HG02798 (cell line): ENCODE data around the gene MAML2.

Experiments
- ATAC-seq: cut with Tn5 transposase; IDR thresholded peaks from one replicate; pipeline ENCODE4 v1.9.1; 2021; ENCODE audit warnings: mild to moderate bottlenecking; ENCODE audit not compliant: unreplicated experiment, poor library complexity

The MAML2 gene

DNA sequence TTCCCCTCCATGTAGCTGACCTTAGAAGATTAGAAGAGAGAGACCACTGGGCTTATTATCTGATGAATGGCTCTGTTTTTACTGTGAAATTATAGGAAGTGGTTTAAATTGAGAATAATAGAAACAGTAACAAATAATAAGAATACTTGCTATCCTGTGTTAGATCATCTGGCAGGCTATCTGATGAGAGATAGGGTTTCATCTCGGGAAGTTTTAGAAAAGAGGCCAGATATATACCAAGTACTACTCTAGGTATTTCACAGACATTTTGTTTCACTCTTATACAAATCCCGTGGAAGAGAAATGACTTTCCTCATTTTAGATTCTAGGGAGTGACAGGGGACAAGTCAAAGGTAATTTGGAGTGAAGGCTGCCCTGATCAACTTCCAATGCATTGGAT is 198.4 kb downstream of the MAML2 start:
- ATAC-seq: no peak

DNA sequence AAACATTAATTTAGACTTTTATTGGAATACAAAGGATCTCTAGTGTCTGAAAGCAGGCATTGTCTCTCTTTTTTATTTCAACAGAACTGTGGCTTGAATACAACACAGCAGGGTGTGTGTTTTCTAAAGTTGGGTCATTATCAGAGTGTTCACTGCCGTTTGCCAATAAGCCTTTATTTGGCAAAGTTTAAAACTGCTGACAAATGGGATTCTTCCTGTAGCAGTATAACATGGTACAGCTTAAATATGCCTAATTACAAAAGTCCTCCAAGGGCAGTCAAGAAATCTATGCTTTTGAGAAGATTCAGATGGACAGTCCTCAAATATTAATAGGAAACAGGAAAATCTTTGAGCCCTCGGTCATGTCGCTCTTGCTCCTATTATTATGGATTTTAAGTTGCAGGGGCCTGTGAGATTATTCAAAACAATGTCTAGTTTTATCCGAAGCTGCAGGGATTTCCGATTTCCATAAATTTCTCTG is 199.9 kb downstream of the MAML2 start:
- no peak for ATAC-seq

DNA sequence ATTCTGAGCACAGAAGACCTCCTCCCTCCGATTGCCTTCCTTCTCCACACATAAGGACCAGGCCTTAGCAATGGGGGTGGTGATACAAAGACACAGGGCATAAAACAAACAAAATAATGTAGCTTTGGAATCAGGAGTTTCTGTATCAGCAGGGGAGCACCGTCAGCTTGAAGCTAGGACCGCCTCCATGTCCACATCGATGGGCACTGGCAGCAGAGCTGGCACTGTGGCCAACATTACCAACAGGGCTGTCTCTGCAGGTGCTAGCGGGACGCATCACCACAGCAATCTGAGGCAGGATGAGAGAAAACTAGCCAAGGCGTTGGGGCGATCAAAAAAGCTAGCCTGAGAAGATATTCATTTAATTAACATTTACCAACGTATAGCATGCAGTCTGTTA is 201.4 kb downstream of the MAML2 start:
- no peak for ATAC-seq

DNA sequence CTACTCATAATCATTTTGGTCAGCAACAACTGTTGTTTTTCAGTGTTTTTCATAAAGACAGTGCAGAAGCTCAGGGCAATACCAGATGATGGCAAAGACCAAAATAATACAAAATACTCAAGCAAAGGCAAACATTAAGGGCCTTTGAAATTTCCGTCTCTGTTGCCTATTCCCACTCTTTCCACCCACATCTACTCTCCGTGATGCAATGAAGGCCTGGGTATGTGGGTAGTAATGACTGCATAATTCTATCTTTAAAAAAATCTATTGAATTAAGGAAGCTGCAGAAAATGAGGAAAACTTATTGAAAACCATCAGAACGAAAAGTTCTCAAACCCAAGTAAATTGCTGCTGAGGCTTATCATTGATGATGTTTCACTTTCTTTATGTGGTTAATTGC is 203.3 kb downstream of the MAML2 start:
- no peak for ATAC-seq

DNA sequence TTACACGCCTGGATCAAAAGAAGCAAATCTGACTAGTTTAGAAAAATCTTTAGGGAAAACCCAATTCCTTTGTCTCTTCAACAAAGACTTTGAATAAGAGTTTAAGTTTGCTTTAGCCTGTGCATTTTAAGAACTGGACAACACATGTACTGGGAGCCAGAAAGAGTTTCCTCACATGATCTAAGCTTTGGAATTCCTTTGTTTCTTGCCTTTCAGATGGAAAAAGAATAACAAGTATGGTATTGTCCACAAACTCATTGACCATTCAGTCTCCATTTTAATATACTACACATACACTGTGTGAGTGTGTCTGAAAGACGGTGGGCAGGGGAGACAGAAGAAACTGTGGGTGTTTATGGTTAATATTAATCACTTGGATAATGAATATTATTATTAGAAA is 205.6 kb downstream of the MAML2 start:
- no peak for ATAC-seq

DNA sequence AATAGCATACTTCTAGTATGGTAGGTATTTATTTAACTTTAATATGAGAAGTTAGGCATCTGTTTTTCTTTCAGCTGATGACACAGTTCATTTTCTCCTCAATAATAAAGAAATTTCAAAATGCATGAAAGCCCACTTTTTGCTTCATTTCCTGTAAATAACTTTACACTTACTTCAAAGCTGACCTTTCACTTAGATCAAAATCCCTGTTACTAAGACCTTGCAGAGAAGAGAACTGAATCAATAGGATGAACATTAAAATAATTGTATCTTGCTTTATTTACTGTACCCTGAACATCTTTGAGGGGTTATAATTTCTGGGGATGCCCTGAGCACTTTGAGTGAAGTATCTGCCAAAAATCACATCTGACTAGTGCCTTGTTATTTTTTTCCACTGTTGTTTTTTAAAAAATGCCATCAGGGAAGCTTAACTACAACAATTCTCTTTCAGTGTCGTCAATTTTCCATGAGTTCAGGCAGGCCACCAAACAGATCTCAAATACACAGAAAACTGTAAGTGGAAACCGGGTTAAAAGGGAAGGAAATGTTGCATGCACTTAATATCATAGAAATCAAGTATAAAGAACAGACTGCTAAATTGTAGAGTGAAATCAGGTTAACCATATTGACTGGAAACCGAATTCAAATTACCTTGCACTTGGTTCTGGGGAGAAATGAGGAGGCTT is 206.2 kb downstream of the MAML2 start:
- ATAC-seq: no peak

DNA sequence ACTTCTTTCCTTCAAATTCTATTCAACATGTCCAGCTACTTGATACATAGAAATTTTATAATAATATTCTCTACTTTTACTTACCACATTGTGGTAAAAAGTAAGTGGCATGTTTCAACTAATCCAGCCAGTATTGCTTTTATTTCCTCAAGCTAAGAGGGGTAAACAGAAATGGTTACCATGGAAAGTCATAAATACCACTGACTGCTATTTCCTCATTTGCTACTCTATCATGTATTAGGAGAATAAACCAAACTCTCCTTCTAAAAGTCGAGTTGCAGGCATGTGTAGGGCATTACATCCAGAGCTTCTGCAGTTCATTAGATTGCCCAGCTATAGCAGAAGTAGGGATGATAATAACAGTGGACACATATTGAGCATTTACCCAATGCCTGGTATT is 208.4 kb downstream of the MAML2 start:
- ATAC-seq: no peak

DNA sequence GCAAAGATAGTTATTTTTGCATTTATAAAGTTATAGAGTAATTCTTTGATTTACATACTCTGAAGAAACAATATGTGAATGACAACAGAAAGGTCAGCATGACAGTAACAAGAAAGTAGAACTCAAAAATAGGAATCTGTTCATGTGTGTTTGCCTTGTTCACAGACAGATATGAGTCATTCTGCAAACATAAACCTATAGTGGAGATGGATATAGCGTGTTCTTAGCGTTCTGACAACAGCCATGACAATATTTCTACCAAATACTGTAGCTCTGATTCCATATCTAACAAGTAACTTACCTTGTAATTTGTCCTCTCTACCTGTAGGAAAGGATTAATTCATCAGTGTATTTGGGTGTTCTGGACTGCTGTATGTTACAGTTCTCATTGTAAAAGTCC is 210.6 kb downstream of the MAML2 start:
- no peak for ATAC-seq

DNA sequence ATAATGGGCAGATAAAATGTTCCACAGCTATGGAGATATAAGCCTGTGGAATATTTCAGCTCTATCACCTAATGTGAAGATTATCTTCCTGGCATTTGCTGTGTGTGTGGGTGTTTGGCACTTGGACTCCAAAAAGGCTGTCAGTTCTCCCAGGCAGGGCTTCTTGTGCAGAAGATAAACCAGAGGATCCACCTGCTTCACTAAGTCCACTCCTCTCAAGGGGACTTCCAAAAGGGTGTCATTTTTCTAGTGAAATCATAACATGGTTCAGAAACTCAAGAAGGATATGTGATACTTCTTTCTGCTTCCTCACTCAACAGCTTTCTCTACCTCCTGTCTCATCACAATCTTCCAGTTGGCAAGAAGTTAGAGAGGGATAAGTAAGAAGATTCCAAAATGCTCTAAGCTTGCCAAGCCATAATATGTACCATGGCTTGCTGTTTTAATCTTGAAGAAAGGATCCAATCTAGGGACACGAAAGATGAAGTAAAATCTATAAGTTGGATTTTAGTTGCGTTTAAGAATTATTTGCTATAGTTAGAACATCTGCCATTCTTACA is 212.9 kb downstream of the MAML2 start:
- peak; percentile 47 for ATAC-seq

DNA sequence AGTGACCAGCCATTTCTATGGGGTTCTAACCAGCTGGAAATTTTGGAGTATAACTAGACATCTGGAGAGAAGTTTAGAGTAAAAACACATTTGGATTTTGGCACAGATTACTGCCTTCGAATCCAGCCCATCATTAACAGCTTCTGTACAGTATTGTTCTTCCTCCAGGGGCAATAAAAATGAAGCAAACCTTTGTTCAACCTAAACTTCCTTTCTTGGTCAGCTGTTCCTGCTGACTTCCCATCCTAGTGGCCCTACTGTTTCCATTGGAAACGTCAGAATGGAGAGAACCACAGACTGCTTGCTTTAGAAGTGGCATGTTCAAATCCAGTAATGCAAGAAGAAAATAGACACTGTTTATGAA is 215.4 kb downstream of the MAML2 start:
- ATAC-seq: no peak

DNA sequence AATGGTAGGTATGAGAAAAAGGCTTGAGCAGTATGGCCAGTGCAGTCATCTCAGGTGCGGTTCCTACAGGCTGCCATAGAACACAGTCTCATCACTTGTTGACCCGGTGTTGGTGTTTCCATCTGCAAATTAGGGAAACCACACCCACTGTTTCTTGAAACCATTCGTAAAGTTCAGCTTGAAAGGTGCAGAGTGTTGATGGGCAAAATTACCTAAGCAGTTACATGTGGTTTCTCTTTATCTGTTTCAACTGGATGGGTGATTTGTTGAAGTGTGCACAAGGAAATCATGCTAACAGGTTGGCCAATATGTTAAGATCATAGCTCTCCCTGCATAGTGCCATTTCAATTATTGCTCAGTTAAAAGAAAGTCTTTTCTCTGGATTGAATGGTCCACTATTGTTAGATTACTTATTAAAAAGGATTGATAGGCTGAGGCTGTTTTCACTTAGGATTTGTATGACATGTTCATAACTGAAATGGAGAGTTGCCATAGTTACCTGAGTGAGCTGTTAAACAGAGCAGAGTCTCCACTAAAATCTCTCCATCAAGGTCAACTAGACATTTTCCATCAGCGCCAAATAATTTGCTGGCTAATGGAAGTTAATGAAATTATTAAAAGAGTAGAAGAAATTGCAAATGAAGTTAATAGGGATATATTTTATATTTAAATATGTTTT is 215.9 kb downstream of the MAML2 start:
- ATAC-seq: no peak

DNA sequence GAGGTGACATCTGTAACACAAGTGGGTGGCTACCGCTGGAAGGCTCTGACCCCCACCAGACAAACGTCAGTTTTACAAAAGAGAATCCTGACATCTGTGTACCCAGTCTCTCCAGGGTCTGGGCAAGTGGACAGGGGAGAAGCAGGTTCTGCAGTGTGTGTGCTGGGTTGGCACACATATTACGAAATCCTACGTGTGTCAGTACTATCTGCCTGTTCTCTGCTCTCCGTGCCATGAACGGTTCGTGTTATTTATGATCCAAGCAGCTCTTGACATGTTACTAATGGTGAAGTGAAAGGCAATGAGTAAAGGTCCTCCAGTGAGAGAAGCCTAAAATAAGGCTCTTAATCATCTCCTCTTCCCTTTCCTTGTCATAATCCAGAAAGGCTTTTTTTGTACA is 217.6 kb downstream of the MAML2 start:
- no peak for ATAC-seq

DNA sequence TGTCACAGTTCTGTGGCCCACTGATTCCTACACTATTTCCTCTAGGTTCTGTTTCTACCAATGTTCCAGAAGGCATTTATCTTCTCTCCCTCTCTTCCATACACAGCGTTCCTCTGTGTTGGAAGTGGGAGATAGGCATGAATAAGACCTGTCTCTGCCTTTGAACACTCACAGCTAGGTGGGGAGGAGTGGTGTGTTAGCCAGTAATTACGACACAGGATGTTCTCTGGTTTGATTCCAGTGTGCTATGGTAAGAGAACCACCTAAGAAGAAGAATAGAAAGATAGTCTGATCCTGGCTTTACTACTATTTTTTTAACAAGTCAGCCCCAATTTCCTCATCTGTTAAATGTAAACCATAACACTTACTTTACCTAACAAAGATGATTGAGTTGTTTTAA is 218.8 kb downstream of the MAML2 start:
- ATAC-seq: no peak

DNA sequence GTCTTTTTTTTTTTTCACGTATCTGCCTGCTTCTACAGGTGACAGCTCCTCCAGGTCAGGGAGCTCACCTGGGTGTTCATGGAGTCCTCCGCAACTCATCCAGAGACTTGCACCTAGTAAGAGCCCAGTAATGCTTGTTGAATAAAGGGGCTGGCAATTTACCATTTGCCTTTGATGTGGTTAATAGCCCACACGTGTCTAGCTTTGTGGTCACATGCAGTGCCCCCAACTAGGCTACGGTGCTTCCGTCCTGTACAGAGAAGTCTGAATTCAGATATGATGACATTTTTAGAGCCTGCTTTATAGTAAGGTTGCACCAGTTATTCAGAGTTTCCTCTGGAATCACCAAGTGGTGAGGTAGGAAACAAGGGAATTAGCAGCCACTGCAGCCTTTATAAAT is 219.7 kb downstream of the MAML2 start:
- ATAC-seq: no peak

DNA sequence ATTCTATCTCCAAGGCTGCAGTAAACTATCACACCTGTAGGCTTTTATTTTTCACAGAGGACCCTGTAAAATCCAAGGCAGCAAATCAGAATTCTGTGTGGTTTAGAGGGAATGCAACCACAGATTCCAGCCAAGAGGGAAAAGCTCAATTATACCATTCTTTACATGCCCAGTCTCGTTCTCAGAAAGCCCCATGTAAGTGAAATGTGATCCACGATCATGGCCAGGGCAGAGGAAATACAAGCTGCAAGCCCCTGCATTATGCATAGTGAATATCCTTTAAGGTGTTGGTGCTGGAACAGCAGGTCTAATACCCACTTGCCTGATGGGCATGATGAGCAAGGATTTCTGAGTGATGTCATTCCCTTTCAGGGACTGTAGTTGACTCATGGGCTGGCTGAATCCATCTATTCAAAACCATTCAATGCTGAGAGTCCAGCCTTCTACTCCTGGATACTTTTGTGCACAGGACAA is 220.4 kb downstream of the MAML2 start:
- no peak for ATAC-seq

DNA sequence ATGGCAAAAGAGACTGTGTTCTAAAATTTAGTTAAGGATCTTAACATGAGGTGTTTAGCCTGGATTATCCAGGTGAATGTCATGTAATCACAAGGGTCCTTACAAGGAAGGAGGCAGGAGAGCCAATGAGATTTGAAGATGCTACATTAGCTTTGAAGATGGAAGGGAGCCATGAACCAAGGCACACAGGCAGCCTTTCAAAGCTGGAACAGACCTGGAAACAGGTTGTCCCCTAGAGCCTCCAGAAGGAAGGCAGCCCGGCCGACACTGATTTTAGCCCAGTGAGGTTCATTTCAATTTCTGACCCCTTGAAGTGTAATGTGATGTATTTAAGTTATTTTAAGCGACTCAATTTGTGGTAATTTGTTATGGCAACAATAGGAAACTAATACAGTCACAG is 223.8 kb downstream of the MAML2 start:
- ATAC-seq: no peak

DNA sequence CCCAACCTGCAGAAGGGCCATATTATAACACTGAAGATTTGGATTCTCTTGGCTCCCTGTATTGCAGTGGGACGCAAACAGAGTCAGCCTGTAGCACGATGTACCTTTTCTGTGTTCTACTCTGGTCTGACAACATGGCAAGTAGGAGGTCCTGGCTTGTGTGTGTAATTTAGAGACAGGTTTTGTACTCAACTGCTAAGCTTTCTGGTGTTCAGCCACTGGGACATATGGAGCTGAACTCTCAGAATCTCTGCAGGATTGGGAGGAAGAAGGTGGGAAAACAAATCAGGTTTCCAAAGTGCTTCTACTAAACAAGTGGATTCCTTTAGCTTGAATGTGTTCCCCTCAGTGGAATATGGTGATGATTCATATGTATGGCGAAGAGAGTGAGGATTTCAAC is 226.6 kb downstream of the MAML2 start:
- ATAC-seq: no peak

DNA sequence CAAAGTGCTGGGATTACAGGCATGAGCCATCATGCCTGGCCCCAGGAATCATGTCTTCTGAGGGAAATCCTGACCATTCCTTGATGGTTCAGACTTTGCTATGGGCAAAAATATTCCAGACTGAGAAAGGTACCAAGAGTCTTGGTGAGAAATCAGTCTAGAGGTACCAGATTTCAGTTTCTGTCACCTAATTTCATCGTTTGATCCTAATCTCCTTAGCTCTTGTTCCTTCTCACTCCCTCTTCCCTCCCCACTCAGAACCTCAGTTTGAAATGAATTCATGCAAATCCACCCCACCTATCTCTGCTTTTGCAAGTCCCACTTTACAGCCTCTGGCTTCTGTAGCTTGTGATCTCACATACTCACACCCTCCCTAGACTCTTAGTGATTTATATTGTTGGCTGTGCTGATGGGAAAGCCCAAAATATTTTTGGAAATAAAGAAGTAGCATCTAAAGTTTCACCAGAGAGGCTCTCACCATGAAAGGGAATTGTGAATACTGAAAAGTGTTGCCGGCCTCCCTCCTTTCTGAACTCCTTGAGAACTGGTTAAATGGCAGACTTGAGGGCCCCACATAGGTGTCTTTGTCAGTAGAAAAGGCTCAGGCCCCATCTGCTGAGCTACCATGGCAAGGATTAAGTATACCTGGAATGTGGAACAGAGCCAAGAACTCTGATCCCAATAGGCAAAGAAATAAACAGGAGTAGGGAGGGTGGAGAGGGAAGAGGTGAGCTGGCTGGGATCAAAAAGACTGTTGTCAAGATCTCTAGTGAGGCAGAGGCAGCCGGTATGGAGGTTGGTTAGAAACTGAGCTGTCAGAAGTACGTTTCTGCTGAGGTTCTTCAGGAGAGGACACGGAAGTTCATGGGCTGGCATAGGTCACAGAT is 228.6 kb downstream of the MAML2 start:
- ATAC-seq: no peak

DNA sequence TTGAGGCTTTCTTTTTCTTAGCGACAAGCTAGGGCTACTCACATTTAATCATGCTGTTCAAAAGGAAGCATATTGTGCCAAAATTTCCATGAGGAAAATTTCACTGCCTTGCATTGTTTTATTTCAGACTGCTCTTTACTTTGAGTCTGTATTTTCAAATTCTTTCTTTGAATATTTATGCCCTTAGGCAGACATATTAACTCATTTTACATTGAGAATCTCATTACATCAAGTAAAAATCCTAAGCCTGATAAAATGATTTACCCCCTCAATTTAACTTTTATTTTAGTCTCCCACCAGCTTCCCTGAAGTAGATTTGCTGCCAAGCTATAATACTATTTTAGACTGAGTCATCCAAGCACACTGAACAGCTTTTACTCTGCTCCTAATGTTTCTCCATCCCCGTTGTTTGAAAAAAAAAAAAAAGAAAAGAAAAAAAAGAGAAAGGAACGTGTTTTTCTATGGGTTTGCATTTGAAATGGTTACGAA is 229.8 kb downstream of the MAML2 start:
- ATAC-seq: no peak
